HEK293 (cell line): ENCODE measurements around the gene PDE2A.

Source experiments
- CTCF ChIA-PET: fragments of 350-600 bp; formaldehyde crosslinking; extraction: SDS; loops from one replicate; lab custom pipeline; 2021; ENCODE audit warnings: antibody characterized with exemption; lab: Yijun Ruan, JAX
- POLR2A ChIA-PET: fragments of 300-600 bp; formaldehyde crosslinking; extraction: SDS; loops from one replicate; lab custom pipeline; 2020; ENCODE audit warnings: antibody characterized with exemption, inconsistent platforms; lab: Yijun Ruan, JAX
- H3K27ac ChIP-seq: fragments of 200-500 bp; sonication (Bioruptor generic); 2 replicates; pipeline ENCODE4 v1.5.1; 2014; ENCODE audit warnings: low read depth, low read length, control low read depth, inconsistent platforms; ENCODE audit errors: extremely low read depth
- H3K36me3 ChIP-seq, 2 experiments: fragments of 200-500 bp in 1 of 2; sonication (Bioruptor generic) in 1 of 2; 1 replicate in 1 of 2; 2 replicates in 1 of 2; pipeline ENCODE4 v1.5.1; 2014 to 2017; ENCODE audit warnings: inconsistent platforms in 2 of 2, low read length in 2 of 2; ENCODE audit not compliant: control insufficient read depth in 2 of 2, insufficient read depth in 1 of 2
- H3K4me1 ChIP-seq: fragments of 200-500 bp; sonication (Bioruptor generic); 2 replicates; pipeline ENCODE4 v1.5.1; 2014; ENCODE audit warnings: mild to moderate bottlenecking, low read length, inconsistent platforms; ENCODE audit not compliant: control insufficient read depth, insufficient read depth
- H3K4me3 ChIP-seq: 2 replicates; pipeline ENCODE4 v1.5.1; 2011; ENCODE audit warnings: low read depth, mild to moderate bottlenecking, control low read depth, low read length, moderate library complexity
- H3K9me3 ChIP-seq: fragments of 200-500 bp; sonication (Bioruptor generic); 2 replicates; pipeline ENCODE4 v1.5.1; 2014; ENCODE audit warnings: low read depth, low read length, inconsistent platforms; ENCODE audit not compliant: control insufficient read depth, insufficient read depth
- ELK4 ChIP-seq: IDR thresholded peaks from 2 replicates; pipeline ENCODE4 v1.6.1; 2011; ENCODE audit warnings: mild to moderate bottlenecking, low read depth, low read length, borderline replicate concordance
- GLIS2 ChIP-seq: fragments of 450-650 bp; formaldehyde crosslinking; IDR thresholded peaks from 2 replicates; pipeline ENCODE4 v1.5.1; 2016; ENCODE audit warnings: missing biosample characterization, missing genetic modification characterization
- MYNN ChIP-seq: fragments of 450-650 bp; formaldehyde crosslinking; IDR thresholded peaks from 2 replicates; pipeline ENCODE4 v1.5.1; 2016; ENCODE audit warnings: missing biosample characterization, missing genetic modification characterization, borderline replicate concordance
- PRDM4 ChIP-seq: fragments of 450-650 bp; formaldehyde crosslinking; IDR thresholded peaks from 2 replicates; pipeline ENCODE4 v1.5.1; 2017; ENCODE audit warnings: missing biosample characterization, missing genetic modification characterization
- SCRT2 ChIP-seq: fragments of 450-650 bp; formaldehyde crosslinking; IDR thresholded peaks from 2 replicates; pipeline ENCODE4 v1.5.1; 2016; ENCODE audit warnings: missing biosample characterization, missing genetic modification characterization
- TCF7L2 ChIP-seq: IDR thresholded peaks from 2 replicates; pipeline ENCODE4 v1.6.1; 2011; ENCODE audit warnings: low read depth, mild to moderate bottlenecking, inconsistent platforms, low read length, moderate library complexity, borderline replicate concordance
- ZBTB17 ChIP-seq: fragments of 450-650 bp; formaldehyde crosslinking; IDR thresholded peaks from 2 replicates; pipeline ENCODE4 v1.5.1; 2016; ENCODE audit warnings: missing biosample characterization, missing genetic modification characterization
- ZIC2 ChIP-seq: fragments of 450-650 bp; formaldehyde crosslinking; IDR thresholded peaks from 2 replicates; pipeline ENCODE4 v1.5.1; 2016; ENCODE audit warnings: missing biosample characterization, missing genetic modification characterization
- ZNF112 ChIP-seq: fragments of 450-650 bp; formaldehyde crosslinking; IDR thresholded peaks from 2 replicates; pipeline ENCODE4 v1.5.0; 2017; ENCODE audit warnings: missing biosample characterization, missing genetic modification characterization
- ZNF138 ChIP-seq: fragments of 450-650 bp; formaldehyde crosslinking; IDR thresholded peaks from 2 replicates; pipeline ENCODE4 v1.5.1; 2016; ENCODE audit warnings: missing biosample characterization, missing genetic modification characterization, borderline replicate concordance
- ZNF175 ChIP-seq: fragments of 450-650 bp; formaldehyde crosslinking; IDR thresholded peaks from 2 replicates; pipeline ENCODE4 v1.5.1; 2016; ENCODE audit warnings: missing biosample characterization, missing genetic modification characterization
- ZNF184 ChIP-seq: fragments of 450-650 bp; IDR thresholded peaks from 2 replicates; pipeline ENCODE4 v1.5.1; 2018; ENCODE audit warnings: missing biosample characterization, mild to moderate bottlenecking, missing genetic modification characterization
- ZNF19 ChIP-seq: fragments of 450-650 bp; formaldehyde crosslinking; IDR thresholded peaks from 2 replicates; pipeline ENCODE4; 2016; ENCODE audit warnings: missing biosample characterization, missing genetic modification characterization, low read depth
- ZNF214 ChIP-seq: fragments of 450-650 bp; formaldehyde crosslinking; IDR thresholded peaks from 2 replicates; pipeline ENCODE4 v1.5.1; 2017; ENCODE audit warnings: missing biosample characterization, mild to moderate bottlenecking, missing genetic modification characterization, borderline replicate concordance
- ZNF302 ChIP-seq: fragments of 450-650 bp; formaldehyde crosslinking; IDR thresholded peaks from 2 replicates; pipeline ENCODE4 v1.5.1; 2016; ENCODE audit warnings: missing biosample characterization, missing genetic modification characterization, low read depth
- ZNF354C ChIP-seq: fragments of 450-650 bp; formaldehyde crosslinking; IDR thresholded peaks from 2 replicates; pipeline ENCODE4 v1.5.1; 2016; ENCODE audit warnings: missing biosample characterization, missing genetic modification characterization, low read depth, borderline replicate concordance
- ZNF366 ChIP-seq: fragments of 450-650 bp; formaldehyde crosslinking; conservative IDR thresholded peaks from 2 replicates; pipeline ENCODE4 v1.5.1; 2016; ENCODE audit warnings: missing biosample characterization, missing genetic modification characterization
- ZNF510 ChIP-seq: fragments of 450-650 bp; formaldehyde crosslinking; IDR thresholded peaks from 2 replicates; pipeline ENCODE4 v1.5.1; 2018; ENCODE audit warnings: mild to moderate bottlenecking, missing genetic modification characterization, missing biosample characterization; ENCODE audit not compliant: insufficient replicate concordance
- ZNF518A ChIP-seq: fragments of 450-650 bp; formaldehyde crosslinking; conservative IDR thresholded peaks from 2 replicates; pipeline ENCODE4 v1.5.1; 2016; ENCODE audit warnings: low read depth, missing biosample characterization, missing genetic modification characterization
- ZNF610 ChIP-seq: fragments of 450-650 bp; formaldehyde crosslinking; IDR thresholded peaks from 2 replicates; pipeline ENCODE4 v1.5.1; 2016; ENCODE audit warnings: missing biosample characterization, missing genetic modification characterization, borderline replicate concordance
- ZNF658 ChIP-seq: fragments of 450-650 bp; formaldehyde crosslinking; IDR thresholded peaks from 2 replicates; pipeline ENCODE4; 2016; ENCODE audit warnings: missing biosample characterization, missing genetic modification characterization
- ZNF692 ChIP-seq: fragments of 450-650 bp; formaldehyde crosslinking; IDR thresholded peaks from 2 replicates; pipeline ENCODE4 v1.5.1; 2016; ENCODE audit warnings: missing biosample characterization, missing genetic modification characterization
- ZNF76 ChIP-seq: fragments of 450-650 bp; formaldehyde crosslinking; IDR thresholded peaks from 2 replicates; pipeline ENCODE4; 2016; ENCODE audit warnings: low read depth, missing biosample characterization, missing genetic modification characterization, borderline replicate concordance
- ZNF768 ChIP-seq: fragments of 450-650 bp; formaldehyde crosslinking; IDR thresholded peaks from 2 replicates; pipeline ENCODE4 v1.5.1; 2018; ENCODE audit warnings: missing biosample characterization, mild to moderate bottlenecking, missing genetic modification characterization

PDE2A gene

GRCh38 chr11:72686639-72687220, 12.5 kb upstream of the PDE2A start:
- Histone ChIP-seq H3K36me3 (peaks cover 0 to 78% of the 10 kb centered on the region in 2 experiments; a peak in 2 of 3 replicates), H3K4me3 (no peak overlapping the region), H3K4me1 (no peaks in the 10 kb centered on the region), H3K27ac (no peak overlapping the region), H3K9me3 (no peaks in the 10 kb centered on the region)
- TF ChIP-seq ZIC2 (tag by site-specific recombination) (no peak), MYNN (no peak), ZNF610 (tag by site-specific recombination) (no peak), ZNF19 (tag by site-specific recombination) (no peak), ZNF354C (tag by site-specific recombination) (no peak), ZNF138 (tag by site-specific recombination) (no peak), ZNF366 (no peak), ZNF510 (no peak), ELK4 (no peak), ZNF184 (no peak), PRDM4 (tag by site-specific recombination) (no peak), ZNF112 (tag by site-specific recombination) (no peak), GLIS2 (tag by site-specific recombination) (no peak), ZNF692 (tag by site-specific recombination) (no peak)
- ChIA-PET CTCF (interaction anchor here (0.6 to 0.9 kb wide), 4 partner anchors 99 to 238 kb away, joined by 3 to 4 read pairs (median 3); no protein-coding TSS in a partner anchor), POLR2A (no interaction called here)

GRCh38 chr11:72685560-72686480, 11.6 kb upstream of the PDE2A start:
- no peak overlapping the region for H3K27ac ChIP-seq
- H3K4me1 ChIP-seq = no peaks in the 10 kb centered on the region
- H3K36me3 ChIP-seq = peaks cover 0 to 69% of the 10 kb centered on the region in 2 experiments; a peak in 2 of 3 replicates
- ChIA-PET CTCF (interaction anchor here (0.7 to 2.1 kb wide), 5 partner anchors 98 to 604 kb away, joined by 3 to 12 read pairs (median 4); no protein-coding TSS in a partner anchor), POLR2A (interaction anchor here (1.4 kb wide), 1 partner anchor 36 kb away, joined by 5 read pairs; no protein-coding TSS in a partner anchor)
- H3K9me3 ChIP-seq = no peaks in the 10 kb centered on the region
- no peak overlapping the region for H3K4me3 ChIP-seq
- no peak for TF ChIP-seq ZNF214 (tag by site-specific recombination)
- no peak for TF ChIP-seq ZNF768 (tag by site-specific recombination)
- no peak for TF ChIP-seq ZBTB17 (tag by site-specific recombination)
- TF ChIP-seq TCF7L2 = no peak
- TF ChIP-seq SCRT2 (tag by site-specific recombination) = no peak
- TF ChIP-seq ZNF76 (tag by site-specific recombination) = no peak
- TF ChIP-seq ZNF658 = no peak
- TF ChIP-seq ZNF175 (tag by site-specific recombination) = no peak
- no peak for TF ChIP-seq ZNF302
- TF ChIP-seq ZNF518A (tag by site-specific recombination) = no peak
